Activated T-helper 9 cell treated with anti-CD3 and anti-CD28 coated beads, Interleukin-2, amount 50 U/mL, for 16 hours (primary cell): Measurements from ENCODE around the gene SHF.
"Not testable (repeated sequence)": the region's sequence is repeated elsewhere in the genome, so short reads cannot be mapped to it uniquely, and the experiment has no call there.

ENCODE experiments used
- DNase-seq: peaks from one replicate; pipeline ENCODE4 v3.0.0-alpha.2; 2020; ENCODE audit warnings: low read depth

The SHF gene

DNA sequence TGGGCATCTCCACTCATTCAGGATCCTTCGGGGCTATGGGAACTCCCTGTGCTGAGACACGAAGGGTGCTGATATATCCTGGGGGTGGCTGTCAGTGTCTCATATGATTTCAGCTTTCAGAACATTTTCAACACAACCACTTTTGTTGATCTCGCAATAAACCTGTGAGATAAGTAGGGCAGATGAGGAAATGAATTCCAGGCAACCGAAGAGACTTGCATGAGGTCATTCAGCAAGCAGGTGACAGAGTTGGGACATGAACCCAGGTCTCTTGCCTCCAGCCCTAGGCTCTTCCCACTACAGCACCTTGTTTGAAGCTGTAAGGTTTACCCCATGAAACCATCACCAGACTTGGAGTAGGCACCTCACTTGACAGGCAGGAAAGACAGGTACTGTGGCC, 41.4 kb downstream of the SHF start:
- no peak for DNase-seq

DNA sequence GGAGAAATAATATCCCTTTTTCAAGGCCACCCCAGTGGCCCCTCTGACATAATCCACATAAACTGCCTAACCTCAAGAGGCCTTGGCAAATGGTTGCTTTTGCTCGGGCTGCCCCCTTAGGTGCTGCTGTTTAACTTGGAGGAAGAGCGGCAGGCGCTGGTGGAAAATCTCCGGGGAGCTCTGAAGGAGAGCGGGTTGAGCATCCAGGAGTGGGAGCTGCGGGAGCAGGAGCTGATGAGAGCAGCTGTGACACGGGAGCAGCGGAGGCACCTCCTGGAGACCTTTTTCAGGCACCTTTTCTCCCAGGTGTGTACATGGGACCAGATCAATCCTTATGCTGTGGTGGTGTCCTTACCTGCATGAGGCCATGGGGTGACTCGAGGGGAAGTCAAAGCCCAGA, 43.0 kb downstream of the SHF start:
- DNase-seq = no peak

DNA sequence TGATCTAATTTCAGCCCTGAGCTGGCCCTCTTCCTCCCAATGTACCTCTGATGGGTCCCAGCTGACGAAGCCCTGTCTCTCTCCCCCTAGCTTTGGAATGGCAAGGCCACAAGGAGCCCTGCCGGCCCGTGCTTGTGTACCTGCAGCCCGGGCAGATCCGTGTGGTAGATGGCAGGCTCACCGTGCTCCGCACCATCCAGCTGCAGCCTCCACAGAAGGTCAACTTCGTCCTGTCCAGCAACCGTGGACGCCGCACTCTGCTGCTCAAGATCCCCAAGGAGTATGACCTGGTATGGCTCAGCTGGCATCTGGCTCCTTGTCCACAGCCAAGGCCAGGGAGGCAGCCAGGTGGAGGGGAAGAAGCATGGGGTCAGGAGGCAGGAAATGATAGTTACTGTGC, 43.8 kb downstream of the SHF start:
- no peak for DNase-seq

DNA sequence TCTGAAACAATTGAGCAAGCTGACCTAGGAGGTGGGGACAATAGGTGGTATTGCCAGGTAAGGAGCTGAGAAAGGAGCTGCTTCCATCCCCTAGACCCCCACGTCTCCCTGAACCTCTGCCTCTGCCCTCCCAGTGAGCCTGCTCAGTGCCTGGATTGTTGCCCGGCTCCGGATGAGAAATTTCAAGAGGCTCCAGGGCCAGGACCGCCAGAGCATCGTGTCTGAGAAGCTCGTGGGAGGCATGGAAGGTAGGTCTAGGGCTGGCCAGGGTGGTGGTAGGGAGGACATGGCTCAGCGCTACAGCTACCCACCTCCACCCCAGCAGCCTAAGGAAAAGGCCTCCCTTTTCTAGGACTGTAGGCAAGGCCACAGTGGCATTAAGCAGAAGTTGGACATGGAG, 44.7 kb downstream of the SHF start:
- DNase-seq = no peak

DNA sequence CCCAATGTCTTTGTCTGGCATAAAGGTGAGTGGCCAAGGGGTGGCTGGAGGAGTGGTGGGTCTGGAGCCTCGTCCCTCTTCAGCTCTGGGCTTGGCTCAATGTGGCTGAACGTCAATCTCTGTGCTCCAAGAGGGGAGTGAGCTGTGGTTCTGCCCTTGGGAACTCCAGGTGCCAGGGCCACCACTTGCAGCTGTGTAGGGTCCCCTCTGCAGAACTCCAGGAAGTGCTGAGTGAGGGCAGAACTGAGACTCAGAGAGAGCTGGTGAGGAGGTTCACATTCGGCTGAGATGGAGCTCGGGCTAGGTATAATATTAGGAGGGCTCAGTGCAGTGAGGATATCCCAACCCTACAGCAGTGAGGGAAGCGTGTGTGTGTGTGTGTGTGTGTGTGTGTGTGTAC, 46.4 kb downstream of the SHF start:
- DNase-seq = no peak

DNA sequence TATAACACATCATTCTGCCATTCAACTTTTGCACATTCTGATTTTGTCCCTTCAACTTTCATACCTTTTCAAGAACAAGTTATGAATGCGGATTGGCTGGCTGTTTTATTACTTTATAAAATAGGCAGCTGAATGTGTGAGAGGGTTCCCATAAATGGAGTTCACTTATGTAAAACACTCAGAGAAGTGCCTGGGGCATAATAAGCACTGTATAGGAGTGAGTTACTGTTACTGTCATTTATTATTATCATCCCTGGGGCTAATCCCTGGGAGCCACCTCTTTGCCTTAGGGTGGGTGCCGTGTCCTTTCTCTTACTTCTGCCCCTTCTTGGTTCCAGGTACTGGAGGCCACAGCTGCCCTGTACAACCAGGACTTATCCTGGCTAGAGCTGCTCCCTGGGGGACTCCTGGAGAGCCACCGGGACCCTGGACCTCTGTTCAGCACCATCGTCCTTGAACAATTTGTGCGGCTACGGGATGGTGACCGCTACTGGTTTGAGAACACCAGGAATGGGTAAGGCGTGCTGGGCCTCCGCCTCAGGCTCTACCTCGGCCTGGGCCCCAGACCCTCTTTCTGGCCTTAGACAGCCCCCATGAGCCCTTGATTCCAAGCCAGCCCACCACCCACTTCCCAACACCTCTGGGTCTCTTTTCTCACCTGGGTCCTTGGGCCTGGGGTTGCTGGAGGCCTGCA, 47.1 kb downstream of the SHF start:
- DNase-seq = no peak

DNA sequence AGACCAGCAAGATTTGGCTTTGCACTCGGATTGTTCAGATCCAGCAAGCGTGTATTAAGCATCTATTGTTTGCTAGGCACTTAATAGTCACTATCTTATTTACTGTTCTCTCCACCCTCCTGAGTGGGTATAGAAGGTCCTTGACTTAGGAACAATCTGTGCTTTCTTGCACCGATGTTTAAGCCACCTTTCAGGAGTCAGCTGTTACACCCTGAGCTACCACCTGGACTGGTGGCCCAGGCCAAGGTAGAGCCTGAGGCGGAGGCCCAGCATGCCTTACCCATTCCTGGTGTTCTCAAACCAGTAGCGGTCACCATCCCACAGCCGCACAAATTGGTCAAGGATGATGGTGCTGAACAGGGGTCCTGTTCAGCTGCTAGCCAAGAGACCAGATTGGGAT, 48.0 kb downstream of the SHF start:
- no peak for DNase-seq

DNA sequence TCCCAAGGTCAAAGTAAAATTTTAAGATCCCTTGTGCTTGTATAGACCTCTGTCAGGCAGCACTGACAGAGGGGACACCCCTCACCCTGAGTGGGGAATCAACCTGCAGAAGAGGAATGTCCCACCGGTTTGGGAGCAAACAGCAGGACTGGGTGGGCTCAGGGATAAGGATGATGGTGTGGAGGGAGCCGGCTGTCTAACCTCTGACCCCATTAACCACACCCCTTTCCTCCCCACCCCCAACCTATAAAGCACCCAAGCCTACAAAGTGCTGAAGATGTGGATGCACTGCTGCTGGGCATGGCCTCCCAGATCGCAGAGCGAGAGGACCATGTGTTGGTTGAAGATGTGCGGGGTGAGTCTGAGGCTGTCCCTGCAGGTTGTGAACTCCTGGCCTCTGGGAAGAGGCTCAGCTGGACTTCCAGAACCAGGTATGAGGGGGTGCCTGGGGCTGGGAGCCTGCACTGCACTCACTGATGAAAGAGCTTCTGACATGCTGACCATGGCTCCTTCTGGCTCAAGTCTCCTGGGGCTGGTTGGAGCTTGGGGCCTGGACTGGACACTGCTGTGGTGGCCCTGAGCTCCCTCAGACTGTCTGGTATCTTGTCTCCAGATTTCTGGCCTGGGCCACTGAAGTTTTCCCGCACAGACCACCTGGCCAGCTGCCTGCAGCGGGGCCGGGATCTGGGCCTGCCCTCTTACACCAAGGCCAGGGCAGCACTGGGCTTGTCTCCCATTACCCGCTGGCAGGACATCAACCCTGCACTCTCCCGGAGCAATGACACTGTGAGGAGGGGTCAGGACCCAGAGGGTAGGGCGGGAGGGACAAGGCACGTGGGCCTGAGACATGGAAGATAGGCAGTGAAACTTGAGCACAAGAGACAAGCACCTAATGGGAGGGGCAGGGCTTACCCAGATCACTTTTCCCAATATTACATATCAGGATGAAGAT, 48.7 kb downstream of the SHF start:
- no peak for DNase-seq

DNA sequence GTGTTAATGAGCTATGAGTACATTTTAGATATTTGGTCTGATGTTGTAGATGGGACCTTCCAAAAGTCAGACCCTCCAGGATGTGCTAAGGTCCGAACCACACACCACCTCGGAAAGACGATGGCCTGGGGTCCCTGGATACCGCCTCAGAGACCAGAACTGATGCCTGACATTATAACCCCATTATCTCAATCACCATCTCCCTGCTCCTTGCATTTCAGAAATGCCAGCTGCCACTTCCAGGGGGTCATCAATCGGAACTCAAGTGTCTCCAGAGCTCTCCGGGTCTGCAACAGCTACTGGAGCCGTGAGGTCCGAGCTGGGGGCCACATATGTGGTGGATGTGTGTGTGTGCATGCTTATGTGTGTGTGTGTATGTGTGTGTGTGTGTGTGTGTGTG, 50.1 kb downstream of the SHF start:
- DNase-seq = no peak

DNA sequence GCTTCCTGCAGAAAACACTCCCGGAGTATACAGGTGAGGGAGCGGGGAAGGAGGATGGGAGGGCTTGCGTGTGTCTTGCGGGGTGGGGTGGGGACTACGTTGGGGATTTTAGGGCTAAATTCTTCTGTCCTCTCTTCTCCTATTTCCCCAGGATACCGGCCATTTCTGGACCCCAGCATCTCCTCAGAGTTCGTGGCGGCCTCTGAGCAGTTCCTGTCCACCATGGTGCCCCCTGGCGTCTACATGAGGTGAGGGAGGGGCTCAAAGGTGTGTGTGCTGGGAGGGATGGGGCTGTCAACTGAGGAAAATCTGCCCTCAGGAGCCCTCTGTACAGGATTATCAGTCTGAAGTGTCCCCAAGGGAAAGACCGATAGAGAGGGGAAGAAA, 51.4 kb downstream of the SHF start:
- no peak for DNase-seq

DNA sequence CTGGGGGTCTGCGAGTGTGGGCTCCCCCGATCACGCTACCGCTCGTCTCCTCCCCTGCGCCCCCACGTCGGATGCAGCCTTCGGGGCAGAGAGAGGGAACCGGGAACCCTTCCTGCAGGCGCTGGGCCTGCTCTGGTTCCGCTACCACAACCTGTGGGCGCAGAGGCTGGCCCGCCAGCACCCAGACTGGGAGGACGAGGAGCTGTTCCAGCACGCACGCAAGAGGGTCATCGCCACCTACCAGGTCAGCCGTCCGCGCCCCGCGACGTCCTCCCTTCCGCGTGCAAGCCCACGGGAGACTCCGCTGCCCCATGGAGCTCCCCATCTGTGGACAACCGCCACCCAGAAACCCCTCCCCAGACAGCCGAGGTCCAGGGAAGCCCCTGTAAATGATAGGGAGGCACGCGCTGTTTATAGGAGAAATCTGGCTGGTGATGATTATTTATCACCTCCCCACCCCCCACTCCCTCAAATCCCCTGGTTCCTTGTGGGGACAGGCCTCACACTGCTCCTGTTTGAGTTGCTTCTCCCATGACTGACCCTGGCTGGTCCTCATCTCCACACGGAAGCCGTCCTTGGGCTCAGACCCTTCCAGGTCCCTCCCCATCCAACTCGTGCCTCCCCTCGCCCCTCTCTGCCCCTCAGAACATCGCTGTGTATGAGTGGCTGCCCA, 51.9 kb downstream of the SHF start:
- not testable (repeated sequence) for DNase-seq

DNA sequence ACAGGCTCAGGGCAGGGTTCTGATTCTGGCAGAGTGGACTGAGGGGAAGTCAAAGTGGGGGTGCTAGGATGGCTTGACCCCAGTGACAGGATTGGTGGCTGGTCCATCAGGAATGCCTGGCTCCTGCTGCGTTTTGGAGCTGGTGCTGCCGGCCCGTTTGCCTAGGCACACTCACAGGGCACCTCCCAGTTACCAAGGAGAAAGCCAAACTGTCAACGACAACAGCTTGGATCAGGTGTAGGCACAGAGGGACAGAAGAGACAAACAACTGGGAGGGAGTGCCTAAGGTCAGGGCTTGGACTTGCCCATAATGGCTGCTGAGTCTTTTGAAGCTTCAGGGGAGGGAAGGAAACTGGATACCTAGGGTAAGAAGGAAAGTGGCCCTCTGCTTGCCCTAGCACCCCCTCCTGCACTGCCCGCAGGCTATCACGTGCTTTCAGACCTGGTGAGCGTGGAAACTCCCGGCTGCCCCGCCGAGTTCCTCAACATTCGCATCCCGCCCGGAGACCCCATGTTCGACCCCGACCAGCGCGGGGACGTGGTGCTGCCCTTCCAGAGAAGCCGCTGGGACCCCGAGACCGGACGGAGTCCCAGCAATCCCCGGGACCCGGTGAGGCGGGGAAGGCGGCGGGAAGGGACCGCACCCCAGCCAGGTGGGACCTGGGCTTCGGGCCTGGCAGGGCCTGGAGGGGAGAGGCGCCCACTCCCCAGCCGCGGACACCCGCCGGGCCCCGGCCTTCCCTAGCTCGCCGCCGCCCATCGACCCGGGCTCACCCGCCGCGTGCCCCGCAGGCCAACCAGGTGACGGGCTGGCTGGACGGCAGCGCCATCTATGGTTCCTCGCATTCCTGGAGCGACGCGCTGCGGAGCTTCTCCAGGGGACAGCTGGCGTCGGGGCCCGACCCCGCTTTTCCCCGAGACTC, 52.8 kb downstream of the SHF start:
- DNase-seq = no peak

DNA sequence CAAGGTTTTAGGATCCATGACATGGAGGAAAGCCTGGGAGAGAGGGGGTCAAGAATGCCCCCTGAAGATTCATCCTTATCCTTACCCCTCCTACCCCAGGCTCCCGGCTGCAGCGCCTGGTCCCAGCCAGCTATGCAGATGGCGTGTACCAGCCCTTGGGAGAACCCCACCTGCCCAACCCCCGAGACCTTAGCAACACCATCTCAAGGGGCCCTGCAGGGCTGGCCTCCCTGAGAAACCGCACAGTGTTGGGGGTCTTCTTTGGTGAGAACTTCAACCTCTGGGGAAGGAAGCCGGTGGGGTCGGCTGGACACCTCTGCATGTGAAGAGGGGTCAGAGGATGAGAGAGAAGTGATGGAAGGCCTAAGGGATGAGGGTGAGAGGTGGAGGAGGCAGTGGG, 53.7 kb downstream of the SHF start:
- no peak for DNase-seq

DNA sequence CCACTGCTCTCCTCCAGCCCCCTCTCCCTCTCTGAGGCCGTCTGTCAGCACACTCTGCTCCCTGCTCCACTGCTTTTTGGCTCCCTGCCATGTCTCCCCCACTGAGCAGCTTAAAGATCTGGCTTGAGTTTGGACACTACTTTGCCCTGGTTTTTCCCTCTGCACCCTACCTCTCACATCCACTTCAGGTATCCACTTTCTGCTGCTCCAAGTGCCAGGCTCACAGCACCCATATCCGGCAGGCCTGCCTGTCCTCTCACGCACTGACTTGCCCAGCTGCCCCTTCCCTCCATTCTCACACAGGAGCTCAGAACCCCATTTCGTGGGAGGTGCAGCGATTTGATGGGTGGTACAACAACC, 54.2 kb downstream of the SHF start:
- no peak for DNase-seq

DNA sequence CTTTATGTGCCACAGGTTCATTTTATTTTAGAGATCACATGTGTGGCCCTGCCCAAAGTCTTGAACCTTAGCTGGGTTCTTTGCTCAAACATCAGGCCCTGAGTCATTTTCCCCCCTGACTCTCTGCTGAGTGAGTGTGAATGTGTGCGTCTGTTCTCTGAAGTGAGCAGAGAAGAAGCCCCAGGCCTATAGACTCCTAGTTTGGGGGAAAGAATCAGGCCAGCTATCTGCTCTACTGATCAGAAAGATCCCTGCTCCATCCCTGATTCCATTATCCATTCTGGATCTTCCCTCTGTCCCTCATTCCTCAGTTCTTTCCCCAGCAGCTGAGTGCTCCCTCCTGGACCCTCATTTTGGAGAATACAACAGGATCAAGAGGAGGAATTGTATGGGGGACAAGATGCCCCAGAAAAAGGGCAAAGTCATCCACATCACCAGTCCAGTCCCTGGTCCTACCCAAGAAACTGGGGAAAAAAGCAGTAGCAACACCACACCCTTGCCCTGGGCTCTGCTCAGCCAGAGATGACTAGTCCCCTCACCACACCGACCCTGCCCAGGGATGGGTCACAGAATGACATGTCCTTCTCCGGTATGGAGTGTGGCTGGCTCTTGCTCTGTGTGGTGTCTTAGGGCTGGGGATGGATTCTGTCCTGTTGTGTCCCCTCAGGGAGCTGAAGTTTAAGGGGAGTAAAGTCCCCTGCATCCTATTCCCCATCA, 54.8 kb downstream of the SHF start:
- no peak for DNase-seq

DNA sequence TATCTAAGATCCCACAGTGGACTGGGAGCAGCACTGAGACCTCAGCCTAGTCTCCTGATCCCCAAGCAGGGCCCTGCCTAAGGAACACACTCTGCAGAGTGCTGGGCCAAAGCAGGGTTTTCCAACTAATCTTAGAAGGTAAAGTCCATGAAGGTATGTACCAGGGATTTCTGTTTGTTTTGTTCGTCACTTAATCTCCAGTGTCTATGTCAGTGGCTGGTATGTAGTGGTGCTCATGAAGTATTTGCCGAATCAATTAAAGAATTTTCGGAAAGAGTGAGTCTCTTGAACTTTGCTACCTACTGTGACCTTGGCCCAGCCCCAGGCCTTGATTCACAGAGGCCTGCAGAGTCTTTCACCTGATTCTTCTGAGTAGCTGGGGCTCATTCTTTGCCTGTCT, 56.3 kb downstream of the SHF start:
- DNase-seq = no peak

DNA sequence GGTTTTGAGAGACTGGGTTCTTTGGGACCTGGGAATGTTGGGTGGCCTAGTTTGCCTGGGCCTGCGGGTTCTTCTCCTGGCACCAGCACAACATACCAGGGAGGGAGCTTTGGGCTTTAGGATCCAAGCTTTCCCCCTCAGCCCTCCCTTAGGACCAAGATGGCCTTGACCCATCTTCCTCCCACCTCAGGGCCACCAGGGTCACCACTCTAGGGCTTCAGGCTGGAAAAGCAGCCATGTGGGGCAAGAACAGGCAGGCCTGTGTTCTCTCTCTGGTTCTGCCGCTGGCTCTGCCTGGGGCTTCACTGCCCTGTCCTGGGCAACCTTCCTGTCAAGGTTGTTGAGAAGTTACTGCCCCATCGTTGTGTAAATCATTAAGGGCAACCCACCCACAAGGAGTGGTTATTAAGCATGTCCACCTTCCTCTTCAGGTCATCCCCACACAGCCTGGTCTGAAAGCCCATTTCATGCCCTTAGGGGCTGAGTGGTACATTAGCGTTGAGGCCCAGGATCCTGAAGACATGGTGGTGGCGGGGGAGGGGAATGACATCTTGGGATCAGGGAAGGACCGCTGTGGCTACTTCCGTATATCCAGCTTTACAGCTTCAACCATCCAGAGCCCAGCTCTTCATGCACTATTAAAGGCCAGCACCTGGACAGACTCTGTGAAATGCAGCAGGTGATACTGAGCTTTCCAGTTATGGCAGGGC, 57.3 kb downstream of the SHF start:
- DNase-seq = no peak

DNA sequence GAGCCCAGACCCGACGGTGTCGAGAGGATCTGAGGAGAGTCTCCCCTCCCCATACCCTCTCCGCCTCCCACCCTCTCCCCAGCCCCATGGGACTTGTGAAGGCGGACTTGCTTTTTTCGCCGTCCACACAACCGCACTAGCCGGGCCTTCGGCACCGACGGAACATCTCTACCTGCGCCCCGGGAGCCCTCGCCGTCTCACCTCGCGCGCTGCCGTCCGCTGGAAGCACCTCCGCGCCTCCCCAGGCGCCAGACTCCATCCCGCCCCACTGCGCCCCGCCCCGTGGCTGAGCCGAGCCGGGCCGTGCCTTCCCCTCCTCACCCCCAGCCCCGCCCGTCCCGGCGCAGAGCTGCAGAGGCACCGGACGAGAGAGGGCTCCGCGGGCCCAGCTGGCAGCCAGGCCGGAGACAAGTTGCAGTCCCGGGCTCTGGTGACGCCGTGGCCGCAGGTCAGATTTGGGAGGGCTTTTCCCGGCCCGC, 58.1 kb downstream of the SHF start, which contains the start of the genes DUOX1 and DUOXA1:
Gene DUOX1, plus strand, starts transcription at position 344 of the 479 bp plus-strand sequence. CDS start 1,973 bp downstream, outside the sequence.
Gene DUOXA1, minus strand, starts transcription at position 229 of the 479 bp plus-strand sequence. CDS start 6,865 bp downstream, outside the sequence.
- DNase-seq = no peak

DNA sequence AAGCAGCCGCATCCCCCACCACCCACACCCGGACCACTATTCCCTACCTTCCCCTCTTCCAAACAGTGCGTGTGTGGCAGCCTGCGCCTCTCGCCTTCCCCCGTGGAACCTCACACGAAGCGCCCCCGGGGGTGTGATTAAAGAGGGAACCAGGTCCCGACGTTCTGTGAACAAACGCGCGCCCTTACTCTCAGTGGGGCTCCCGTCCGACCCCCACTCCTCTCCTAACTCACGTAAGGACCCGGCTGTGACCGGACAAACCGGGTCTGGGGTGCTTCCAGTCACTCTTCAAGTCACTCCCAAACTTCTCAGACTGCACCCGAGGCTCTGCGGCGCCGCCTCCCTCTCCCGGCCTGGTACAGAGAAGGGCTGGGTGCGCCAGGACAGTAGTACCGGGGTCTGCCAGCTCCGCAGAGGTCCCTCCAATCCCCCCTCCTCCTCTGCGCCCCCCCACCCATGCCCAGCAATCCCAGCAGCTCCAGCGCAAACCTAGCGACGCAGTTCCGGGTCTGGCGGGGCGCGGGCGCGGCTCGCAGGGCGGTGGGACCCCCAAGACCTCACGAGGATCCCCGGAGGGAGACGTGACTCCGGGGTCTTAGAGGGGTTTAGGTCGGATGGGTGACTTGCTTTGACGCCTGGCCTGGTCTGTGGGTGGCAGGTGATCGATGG, 58.7 kb downstream of the SHF start:
- no peak for DNase-seq
